Trophoblast cell (in vitro differentiated cells and primary cell): Measurements from ENCODE around the gene PHC3.
"Not testable (repeated sequence)": the region's sequence is repeated elsewhere in the genome, so short reads cannot be mapped to it uniquely, and the experiment has no call there.

ENCODE experiments used
- DNase-seq, 2 donors: peaks; one replicate each; pipeline ENCODE4 v3.0.0-alpha.2; 2016
- H2AFZ ChIP-seq: 2 replicates; pipeline ENCODE4 v1.6.1; 2013; ENCODE audit warnings: low read length, moderate library complexity, mild to moderate bottlenecking; ENCODE audit not compliant: insufficient read depth, poor library complexity
- H2AK5ac ChIP-seq: 2 replicates; pipeline ENCODE4 v1.6.1; 2013; ENCODE audit warnings: mild to moderate bottlenecking, low read length
- H2BK120ac ChIP-seq: 2 replicates; pipeline ENCODE4 v1.6.1; 2013; ENCODE audit warnings: low read length, mild to moderate bottlenecking, moderate library complexity; ENCODE audit not compliant: insufficient read depth, poor library complexity
- H2BK12ac ChIP-seq: 2 replicates; pipeline ENCODE4 v1.6.1; 2013; ENCODE audit warnings: mild to moderate bottlenecking, low read length, moderate library complexity
- H2BK5ac ChIP-seq: 2 replicates; pipeline ENCODE4 v1.6.1; 2013; ENCODE audit warnings: low read length, low read depth, moderate library complexity, mild to moderate bottlenecking; ENCODE audit not compliant: poor library complexity
- H3K14ac ChIP-seq: 2 replicates; pipeline ENCODE4 v1.6.1; 2013; ENCODE audit warnings: mild to moderate bottlenecking, low read length
- H3K18ac ChIP-seq: 2 replicates; pipeline ENCODE4 v1.6.1; 2013; ENCODE audit warnings: mild to moderate bottlenecking, low read length
- H3K23ac ChIP-seq: 2 replicates; pipeline ENCODE4 v1.6.1; 2013; ENCODE audit warnings: low read length
- H3K27ac ChIP-seq: 2 replicates; pipeline ENCODE4 v1.5.1; 2013; ENCODE audit warnings: low read depth, mild to moderate bottlenecking, inconsistent platforms, low read length, moderate library complexity
- H3K27me3 ChIP-seq: 2 replicates; pipeline ENCODE4 v1.6.1; 2013; ENCODE audit warnings: inconsistent platforms, mild to moderate bottlenecking, low read length, moderate library complexity; ENCODE audit not compliant: insufficient read depth
- H3K36me3 ChIP-seq, 2 experiments: 1 replicate in 1 of 2; 2 replicates in 1 of 2; pipeline ENCODE4 v1.6.1; 2013; ENCODE audit warnings: low read length in 2 of 2, mild to moderate bottlenecking in 2 of 2, moderate library complexity in 1 of 2; ENCODE audit not compliant: insufficient read depth in 2 of 2, control insufficient read depth in 1 of 2
- H3K4ac ChIP-seq: 2 replicates; pipeline ENCODE4 v1.6.1; 2013; ENCODE audit warnings: low read depth, mild to moderate bottlenecking, low read length, moderate library complexity
- H3K4me1 ChIP-seq, 2 experiments: 1 replicate in 1 of 2; 2 replicates in 1 of 2; pipeline ENCODE4 v1.6.1; 2013; ENCODE audit warnings: low read length in 2 of 2, mild to moderate bottlenecking in 2 of 2, moderate library complexity in 1 of 2; ENCODE audit not compliant: insufficient read depth in 2 of 2, control insufficient read depth in 1 of 2
- H3K4me2 ChIP-seq: 2 replicates; pipeline ENCODE4 v1.6.1; 2013; ENCODE audit warnings: inconsistent platforms, mild to moderate bottlenecking, low read length, moderate library complexity
- H3K4me3 ChIP-seq: 2 replicates; pipeline ENCODE4 v1.5.1; 2013; ENCODE audit warnings: mild to moderate bottlenecking, low read depth, low read length, inconsistent platforms
- H3K79me1 ChIP-seq: one replicate; pipeline ENCODE4 v1.6.1; 2013; ENCODE audit warnings: low read length
- H3K79me2 ChIP-seq: 2 replicates; pipeline ENCODE4 v1.6.1; 2013; ENCODE audit warnings: low read length, mild to moderate bottlenecking; ENCODE audit not compliant: control insufficient read depth, insufficient read depth, poor library complexity
- H3K9ac ChIP-seq: 2 replicates; pipeline ENCODE4 v1.6.1; 2013; ENCODE audit warnings: mild to moderate bottlenecking, low read length
- H3K9me3 ChIP-seq: 2 replicates; pipeline ENCODE4 v1.6.1; 2013; ENCODE audit warnings: low read depth, mild to moderate bottlenecking, control low read depth, inconsistent platforms, low read length; ENCODE audit not compliant: insufficient read depth
- H4K12ac ChIP-seq: 2 replicates; pipeline ENCODE4 v1.6.1; 2013; ENCODE audit warnings: low read depth, mild to moderate bottlenecking, low read length, moderate library complexity
- H4K8ac ChIP-seq: 2 replicates; pipeline ENCODE4 v1.6.1; 2013; ENCODE audit warnings: low read depth, mild to moderate bottlenecking, low read length, moderate library complexity
- H4K91ac ChIP-seq: one replicate; pipeline ENCODE4 v1.6.1; 2013; ENCODE audit warnings: low read depth, mild to moderate bottlenecking, low read length, moderate library complexity
- WGBS: extraction: QIAGEN DNeasy Blood & Tissue Kit; methylation state at CpG from one replicate; pipeline ENCODE4 v1.1.7; 2013; ENCODE audit warnings: missing lambda C conversion rate; ENCODE audit not compliant: insufficient read length, insufficient coverage; ENCODE audit errors: extremely low coverage; 5-methylcytosine and 5-hydroxymethylcytosine counted together

Gene PHC3

DNA sequence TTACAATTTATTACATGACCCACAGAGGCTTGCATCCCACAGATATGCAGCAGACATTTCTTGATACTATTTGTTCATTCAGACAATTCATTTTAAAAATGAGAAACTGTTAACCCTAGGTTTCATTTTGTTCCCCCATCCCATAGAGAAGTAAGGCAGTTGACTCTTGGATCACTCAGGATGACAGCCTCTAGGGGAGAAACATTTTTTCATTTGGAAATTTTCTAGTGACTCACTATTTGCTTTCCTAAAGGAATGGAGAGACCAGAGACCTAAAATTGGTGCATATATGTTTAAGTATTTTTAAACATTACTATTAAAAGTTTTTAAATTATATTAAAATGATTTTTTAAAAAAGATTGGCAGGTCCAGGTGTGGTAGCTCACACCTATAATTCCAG, 19.5 kb upstream of the PHC3 start:
- Histone ChIP-seq H3K79me1 (no peaks in the 10 kb centered on the region), H3K36me3 (no peaks in the 10 kb centered on the region), H3K9ac (no peak overlapping the region), H3K27me3 (no peaks in the 10 kb centered on the region), H3K79me2 (no peaks in the 10 kb centered on the region), H4K8ac (no peak overlapping the region), H2AFZ (no peak overlapping the region), H3K4me1 (no peaks in the 10 kb centered on the region), H3K23ac (no peak overlapping the region), H2BK120ac (no peak overlapping the region), H3K27ac (no peak overlapping the region), H2BK5ac (no peak overlapping the region), H2BK12ac (no peak overlapping the region), H4K91ac (no peak overlapping the region), H3K9me3 (no peaks in the 10 kb centered on the region), H3K18ac (no peak overlapping the region), H4K12ac (no peak overlapping the region), H3K4me3 (no peak overlapping the region), H3K4ac (no peak overlapping the region), H2AK5ac (no peak overlapping the region), H3K14ac (no peak overlapping the region), H3K4me2 (no peak overlapping the region)
- no peak for DNase-seq

- no peak overlapping the region for H4K8ac ChIP-seq
- no peak overlapping the region for H3K4ac ChIP-seq
- H3K27ac ChIP-seq: no peak overlapping the region
- H3K79me2 ChIP-seq: no peaks in the 10 kb centered on the region
- DNase-seq: no peak
- no peaks in the 10 kb centered on the region for H3K79me1 ChIP-seq
- no peak overlapping the region for H3K9ac ChIP-seq
- H3K23ac ChIP-seq: no peak overlapping the region
- H2BK120ac ChIP-seq: no peak overlapping the region
- no peaks in the 10 kb centered on the region for H3K4me1 ChIP-seq
- no peak overlapping the region for H4K91ac ChIP-seq
- no peak overlapping the region for H2AK5ac ChIP-seq
- no peak overlapping the region for H4K12ac ChIP-seq
- H2AFZ ChIP-seq: no peak overlapping the region
- no peak overlapping the region for H3K14ac ChIP-seq
- no CpG with 5 or more reads among the region's 3 CpGs for WGBS
- no peaks in the 10 kb centered on the region for H3K27me3 ChIP-seq
- no peak overlapping the region for H3K4me2 ChIP-seq
- H3K9me3 ChIP-seq: no peaks in the 10 kb centered on the region
- H2BK5ac ChIP-seq: no peak overlapping the region
- H3K4me3 ChIP-seq: no peak overlapping the region
- H3K18ac ChIP-seq: no peak overlapping the region
- no peak overlapping the region for H2BK12ac ChIP-seq
- H3K36me3 ChIP-seq: no peaks in the 10 kb centered on the region
Measured at GRCh38 chr3:170196833-170197232, 15.3 kb upstream of the PHC3 start.

- H3K14ac ChIP-seq, H3K9ac ChIP-seq, H4K91ac ChIP-seq, H2BK12ac ChIP-seq, H3K4ac ChIP-seq, H3K27me3 ChIP-seq, H3K79me1 ChIP-seq, H2BK120ac ChIP-seq, H3K9me3 ChIP-seq, H3K4me3 ChIP-seq, H3K4me1 ChIP-seq, H2AK5ac ChIP-seq, DNase-seq, H3K18ac ChIP-seq, H4K8ac ChIP-seq, H4K12ac ChIP-seq, H3K4me2 ChIP-seq, H2AFZ ChIP-seq, H2BK5ac ChIP-seq, H3K27ac ChIP-seq, H3K36me3 ChIP-seq, H3K79me2 ChIP-seq, H3K23ac ChIP-seq: not testable (repeated sequence)
- WGBS: no CpG with 5 or more reads among the region's 3 CpGs
Measured at GRCh38 chr3:170195759-170196158, 14.2 kb upstream of the PHC3 start.

DNA sequence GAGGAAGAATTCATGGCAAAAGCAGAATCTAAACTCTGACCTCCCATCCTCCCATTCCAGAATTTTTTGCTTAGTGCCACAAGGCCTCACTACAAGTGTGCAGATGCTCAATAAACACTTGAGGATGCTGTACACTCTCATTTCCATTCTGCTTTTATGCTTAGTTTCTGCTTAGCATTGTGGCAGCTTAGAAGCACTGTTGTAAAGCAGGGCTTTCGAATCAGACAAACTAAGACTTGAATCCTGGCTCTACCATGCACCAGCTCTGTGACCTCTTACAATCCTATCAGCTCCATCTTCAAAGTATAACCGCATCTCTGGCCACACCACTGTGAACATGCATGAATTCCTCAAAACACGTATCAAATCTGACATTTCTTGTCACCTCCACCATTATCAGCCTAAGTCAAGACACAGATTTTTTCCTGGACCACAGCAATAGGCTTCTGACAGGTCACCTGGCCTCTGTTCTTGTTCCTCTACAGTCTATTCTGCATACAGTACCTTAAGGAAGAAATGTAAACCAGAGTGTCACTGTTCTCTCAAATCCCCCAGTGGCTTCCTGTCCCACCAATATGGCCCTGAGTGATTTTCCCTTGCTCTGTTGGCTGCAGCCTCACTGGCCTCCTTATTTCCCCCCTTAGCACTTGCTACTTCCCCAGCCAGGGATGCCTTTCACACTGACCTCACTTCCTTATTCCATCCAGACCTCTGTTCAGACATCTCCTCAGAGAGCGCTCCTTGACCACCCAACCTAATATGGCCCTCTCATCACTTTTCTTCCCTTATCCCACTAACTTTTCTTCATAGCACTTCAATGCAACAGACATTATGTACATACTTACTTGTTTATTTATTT, 8.1 kb upstream of the PHC3 start:
- Histone ChIP-seq H2BK120ac (no peak overlapping the region), H3K9me3 (no peaks in the 10 kb centered on the region), H2AK5ac (no peak overlapping the region), H3K4me2 (no peak overlapping the region), H2BK12ac (no peak overlapping the region), H2AFZ (no peak overlapping the region), H3K36me3 (no peaks in the 10 kb centered on the region), H4K8ac (no peak overlapping the region), H2BK5ac (no peak overlapping the region), H3K27ac (no peak overlapping the region), H4K91ac (no peak overlapping the region), H3K14ac (no peak overlapping the region), H3K18ac (no peak overlapping the region), H3K23ac (no peak overlapping the region), H3K4me1 (no peaks in the 10 kb centered on the region), H4K12ac (no peak overlapping the region), H3K27me3 (no peaks in the 10 kb centered on the region), H3K79me2 (no peaks in the 10 kb centered on the region), H3K4ac (no peak overlapping the region), H3K79me1 (no peaks in the 10 kb centered on the region), H3K9ac (no peak overlapping the region), H3K4me3 (no peak overlapping the region)
- DNase-seq: no peak
- no CpG with 5 or more reads among the region's 4 CpGs for WGBS
